GM23248 (cell line): Measurements from ENCODE around the gene IL5. TPM values are rescaled to one million over a fixed set of nuclear protein-coding genes. Genes with fewer than 3 reads are reported as not detected.
A peak's percentile ranks its signal among the peaks of the same experiment; 100 is the strongest.

Experiments used
- DNase-seq: peaks from one replicate; pipeline ENCODE4 v3.0.0-alpha.2; 2015
- H2AFZ ChIP-seq: fragments of 200-600 bp; sonication (generic); 2 replicates; pipeline ENCODE4 v1.6.1; 2016; ENCODE audit warnings: antibody characterized with exemption
- H3F3A ChIP-seq: fragments of 200-600 bp; sonication (generic); 2 replicates; pipeline ENCODE4 v1.6.1; 2016; ENCODE audit warnings: mild to moderate bottlenecking, antibody characterized with exemption, mixed run types; ENCODE audit not compliant: insufficient read depth
- H3K27ac ChIP-seq: fragments of 200-600 bp; sonication (generic); 2 replicates; pipeline ENCODE4 v1.5.1; 2016; ENCODE audit warnings: mild to moderate bottlenecking
- H3K27me3 ChIP-seq: fragments of 200-600 bp; sonication (generic); replicated peaks from 2 replicates; pipeline ENCODE4 v1.6.1; 2016; ENCODE audit warnings: mild to moderate bottlenecking; ENCODE audit not compliant: insufficient read depth
- H3K36me3 ChIP-seq: fragments of 200-600 bp; sonication (generic); 2 replicates; pipeline ENCODE4 v1.6.1; 2016; ENCODE audit warnings: low read depth, mild to moderate bottlenecking
- H3K4me1 ChIP-seq: fragments of 200-600 bp; sonication (generic); 2 replicates; pipeline ENCODE4 v1.6.1; 2016; ENCODE audit warnings: mild to moderate bottlenecking; ENCODE audit not compliant: insufficient read depth
- H3K4me2 ChIP-seq: fragments of 200-600 bp; sonication (generic); one replicate; pipeline ENCODE4 v1.6.1; 2016; ENCODE audit warnings: mild to moderate bottlenecking; ENCODE audit not compliant: unreplicated experiment
- H3K4me3 ChIP-seq: fragments of 200-600 bp; sonication (generic); 2 replicates; pipeline ENCODE4 v1.5.1; 2016; ENCODE audit warnings: mild to moderate bottlenecking
- H3K79me2 ChIP-seq: fragments of 200-600 bp; sonication (generic); 2 replicates; pipeline ENCODE4 v1.6.1; 2016; ENCODE audit warnings: mild to moderate bottlenecking; ENCODE audit not compliant: insufficient read depth
- H3K9ac ChIP-seq: fragments of 200-600 bp; sonication (generic); 2 replicates; pipeline ENCODE4 v1.6.1; 2016; ENCODE audit warnings: mild to moderate bottlenecking
- H3K9me2 ChIP-seq: fragments of 200-600 bp; sonication (generic); 2 replicates; pipeline ENCODE4 v1.6.1; 2016; ENCODE audit warnings: mixed run types, mild to moderate bottlenecking, moderate library complexity; ENCODE audit not compliant: insufficient read depth
- H3K9me3 ChIP-seq: fragments of 200-600 bp; sonication (generic); one replicate; pipeline ENCODE4 v1.6.1; 2017; ENCODE audit warnings: low read depth
- H4K20me1 ChIP-seq: fragments of 200-600 bp; sonication (generic); 2 replicates; pipeline ENCODE4 v1.6.0; 2016; ENCODE audit not compliant: insufficient read depth
- EZH2 ChIP-seq: fragments of 200-600 bp; sonication (generic); IDR thresholded peaks from 2 replicates; pipeline ENCODE4 v1.6.1; 2018; ENCODE audit warnings: antibody characterized with exemption, mild to moderate bottlenecking; ENCODE audit not compliant: insufficient read depth, poor library complexity, severe bottlenecking
- EZH2phosphoT487 ChIP-seq: fragments of 200-600 bp; sonication (generic); IDR thresholded peaks from 2 replicates; pipeline ENCODE4 v1.6.1; 2018; ENCODE audit warnings: antibody characterized with exemption, moderate library complexity, mild to moderate bottlenecking, low read depth; ENCODE audit not compliant: insufficient read depth
- WGBS, 2 experiments: methylation state at CpG; one replicate each; pipeline ENCODE4 v1.1.6; 2015 to 2017; ENCODE audit warnings: low lambda C conversion rate in 2 of 2, low coverage in 1 of 2; ENCODE audit errors: missing lambda C conversion rate in 2 of 2; 5-methylcytosine and 5-hydroxymethylcytosine counted together
- in situ Hi-C: fragments of 300-500 bp; cut with MboI; formaldehyde crosslinking; loops from 2 replicates; pipeline ENCODE4 v1.15.0; 2020
- polyA plus RNA-seq: library from polyadenylated mRNA; unstranded; fragments of >200 nt; fragmentation: Nextera tagmentation; extraction: Ambion mirVana; gene quantifications from 2 replicates; pipeline ENCODE4 v1.2.1, GENCODE V29; 2016
- total RNA-seq: library from RNA; depleted of rRNA; stranded (reverse); fragments of >200 nt; shearing (Covaris generic); gene quantifications from 2 replicates; pipeline ENCODE4 v1.2.3, GENCODE V29; 2014; rRNA removed

Gene IL5
- total RNA-seq (not detected in 2 replicates), polyA plus RNA-seq (not detected in 2 replicates)

GRCh38 chr5:132543472-132544201 is at the start of gene IL5:
TSS of gene IL5 (minus strand) at chr5:132543522. CDS start at chr5:132543478, 44 bp downstream.
- Histone ChIP-seq H3K9ac (no peak within 1 kb of the TSS), H3K4me1 (no peaks in the 10 kb centered on the region), H3F3A (no peaks in the 10 kb centered on the region), H3K9me3 (no peaks in the 10 kb centered on the region), H3K9me2 (no peaks in the 10 kb centered on the region), H3K4me2 (no peak within 1 kb of the TSS), H3K4me3 (no peak within 1 kb of the TSS), H3K79me2 (no peaks in the 10 kb centered on the region), H3K27ac (no peak within 1 kb of the TSS), H3K27me3 (no peaks in the 10 kb centered on the region), H3K36me3 (no peaks in the 10 kb centered on the region), H2AFZ (no peak within 1 kb of the TSS), H4K20me1 (no peaks in the 10 kb centered on the region)
- DNase-seq = no peak
- 55 to 60% methylated on average over 7 of the region's 7 CpGs for WGBS, 2 experiments
- TF ChIP-seq EZH2phosphoT487 (no peak), EZH2 (no peak)
- in situ Hi-C loops = no loop called here

DNA sequence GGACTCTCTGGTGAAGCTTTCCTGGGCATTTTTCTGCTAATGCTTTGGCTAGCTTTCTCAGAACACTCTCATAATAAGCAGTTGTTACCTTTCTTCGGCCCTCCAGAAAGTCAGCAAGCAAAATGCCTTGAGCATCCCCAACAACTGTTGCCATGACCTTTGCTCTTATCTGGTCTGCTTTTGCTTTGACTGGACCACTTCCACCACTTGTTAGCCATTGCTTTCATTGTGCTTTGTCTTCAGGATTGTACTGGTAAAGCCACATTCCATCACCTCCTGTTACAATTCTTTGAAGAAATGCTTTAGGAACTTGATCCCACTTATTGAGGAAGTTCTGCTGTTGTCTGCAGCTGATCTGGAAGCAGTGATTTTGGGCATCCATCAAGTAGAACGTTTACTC is 49.2 kb upstream of the IL5 start:
- Histone ChIP-seq H3K9me2 (no peaks in the 10 kb centered on the region), H3K79me2 (no peaks in the 10 kb centered on the region), H3K4me1 (no peaks in the 10 kb centered on the region), H3K4me3 (no peak overlapping the region), H2AFZ (no peak overlapping the region), H3K9ac (no peak overlapping the region), H3K36me3 (peaks cover 56% of the 10 kb centered on the region), H3K4me2 (no peak overlapping the region), H4K20me1 (no peaks in the 10 kb centered on the region), H3F3A (no peaks in the 10 kb centered on the region), H3K9me3 (no peaks in the 10 kb centered on the region), H3K27ac (no peak overlapping the region), H3K27me3 (no peaks in the 10 kb centered on the region)
- WGBS, 2 experiments = 71 to 74% methylated on average over 2 of the region's 2 CpGs
- in situ Hi-C loops = no loop called here
- DNase-seq = no peak
- TF ChIP-seq EZH2phosphoT487 (no peak), EZH2 (no peak)

DNA sequence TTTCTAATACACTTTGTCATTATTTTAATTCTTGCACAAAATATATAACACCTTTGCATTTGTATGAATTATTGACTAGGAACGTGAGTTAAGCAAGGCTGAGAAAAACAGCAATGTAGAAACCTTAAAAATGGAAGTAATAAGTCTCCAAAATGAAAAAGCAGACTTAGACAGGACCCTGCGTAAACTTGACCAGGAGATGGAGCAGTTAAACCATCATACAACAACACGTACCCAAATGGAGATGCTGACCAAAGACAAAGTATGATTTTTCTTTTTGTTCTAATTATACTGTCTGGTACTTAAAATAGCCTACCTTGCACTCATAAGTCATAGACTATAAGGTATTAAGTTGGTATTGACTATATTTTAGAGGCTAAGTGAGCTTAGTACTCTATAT is 47.8 kb upstream of the IL5 start:
- Histone ChIP-seq H3F3A (no peaks in the 10 kb centered on the region), H3K9me2 (no peaks in the 10 kb centered on the region), H3K79me2 (no peaks in the 10 kb centered on the region), H2AFZ (no peak overlapping the region), H4K20me1 (no peaks in the 10 kb centered on the region), H3K27ac (no peak overlapping the region), H3K9me3 (no peaks in the 10 kb centered on the region), H3K4me3 (no peak overlapping the region), H3K4me1 (no peaks in the 10 kb centered on the region), H3K4me2 (no peak overlapping the region), H3K27me3 (no peaks in the 10 kb centered on the region), H3K36me3 (peaks cover 49% of the 10 kb centered on the region), H3K9ac (no peak overlapping the region)
- in situ Hi-C loops = no loop called here
- TF ChIP-seq EZH2phosphoT487 (no peak), EZH2 (no peak)
- DNase-seq = peak; percentile 19
- 80 to 83% methylated on average over 3 of the region's 3 CpGs for WGBS, 2 experiments

DNA sequence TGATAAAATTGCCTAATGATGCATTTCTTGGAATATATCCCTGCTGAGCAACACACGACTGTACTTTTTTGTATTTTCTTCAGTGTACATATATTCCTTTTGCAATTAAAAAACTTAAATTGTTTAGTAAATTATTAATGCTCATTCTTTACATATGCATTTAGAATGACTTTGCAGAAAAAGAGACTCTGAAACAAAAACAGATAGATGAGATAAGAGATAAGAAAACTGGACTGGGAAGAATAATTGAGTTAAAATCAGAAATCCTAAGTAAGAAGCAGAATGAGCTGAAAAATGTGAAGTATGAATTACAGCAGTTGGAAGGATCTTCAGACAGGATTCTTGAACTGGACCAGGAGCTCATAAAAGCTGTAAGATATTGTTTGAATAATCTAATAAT is 46.1 kb upstream of the IL5 start:
- no peak overlapping the region for H3K4me2 ChIP-seq
- in situ Hi-C loops = no loop called here
- H3K4me1 ChIP-seq = no peaks in the 10 kb centered on the region
- no peak for DNase-seq
- H3F3A ChIP-seq = no peaks in the 10 kb centered on the region
- no peaks in the 10 kb centered on the region for H3K79me2 ChIP-seq
- no peak overlapping the region for H3K9ac ChIP-seq
- no peaks in the 10 kb centered on the region for H3K9me3 ChIP-seq
- H4K20me1 ChIP-seq = no peaks in the 10 kb centered on the region
- H3K36me3 ChIP-seq = peaks cover 42% of the 10 kb centered on the region
- H3K9me2 ChIP-seq = no peaks in the 10 kb centered on the region
- H3K27ac ChIP-seq = no peak overlapping the region
- no peak for TF ChIP-seq EZH2
- no peak for TF ChIP-seq EZH2phosphoT487
- H3K27me3 ChIP-seq = no peaks in the 10 kb centered on the region
- WGBS, 2 experiments = 81 to 87% methylated on average over 1 of the region's 1 CpG
- H3K4me3 ChIP-seq = no peak overlapping the region
- H2AFZ ChIP-seq = no peak overlapping the region
